ENCODE results near the gene MON2. TPM values are rescaled to one million over a fixed set of nuclear protein-coding genes. Genes with fewer than 3 reads are reported as not detected.

The MON2 gene
- total RNA-seq, 2 donors from 2014 or later, result 30.3 to 43.3 TPM

- H3K9me3 ChIP-seq (ENCODE audit: control insufficient read depth, low read length), result no peaks in the 10 kb centered on the region
- H3K4me1 ChIP-seq (ENCODE audit: control insufficient read depth, insufficient read depth, low read length), result no peaks in the 10 kb centered on the region
- no peaks in the 10 kb centered on the region for H3K27me3 ChIP-seq (ENCODE audit: control insufficient read depth, insufficient read depth, low read length, poor library complexity, severe bottlenecking)
- peak overlapping the region; percentile 22 for H3K27ac ChIP-seq (ENCODE audit: low read depth, low read length)
- DNase-seq, result no peak
- Mint-ChIP-seq H3K4me1 (peaks cover 3% of the 10 kb centered on the region), H3K27me3 (ENCODE audit: insufficient read depth) (no peaks in the 10 kb centered on the region), H3K4me3 (no peak overlapping the region), H3K27ac (no peak overlapping the region), H3K36me3 (ENCODE audit: low read depth) (peaks cover 36% of the 10 kb centered on the region), H3K9me3 (no peaks in the 10 kb centered on the region)
- H3K36me3 ChIP-seq (ENCODE audit: control insufficient read depth, insufficient read depth, low read length), result peaks cover 60% of the 10 kb centered on the region
- no peak for TF ChIP-seq CTCF (conservative IDR thresholded peaks at IDR 0.05)
- H3K4me3 ChIP-seq (ENCODE audit: low read length), result no peak overlapping the region
- WGBS, 2 experiments (ENCODE audit: insufficient coverage in 1 of 2, insufficient read length in 1 of 2), result 91 to 96% methylated on average over 2 of the region's 2 CpGs
- no peak overlapping the region for H3K9ac ChIP-seq (ENCODE audit: extremely low read depth, low read length, poor library complexity, severe bottlenecking)
These were observed 67.1 kb downstream of the MON2 start for GRCh38 chr12:62533755-62534107.

GRCh38 chr12:62536546-62536945, 69.9 kb downstream of the MON2 start:
- no peaks in the 10 kb centered on the region for H3K9me3 ChIP-seq (ENCODE audit: control insufficient read depth, low read length)
- no peaks in the 10 kb centered on the region for H3K27me3 Mint-ChIP-seq (ENCODE audit: insufficient read depth)

GRCh38 chr12:62537551-62537950, 70.9 kb downstream of the MON2 start:
- no peaks in the 10 kb centered on the region for H3K27me3 ChIP-seq (ENCODE audit: control insufficient read depth, insufficient read depth, low read length, poor library complexity, severe bottlenecking)
- WGBS, 2 experiments (ENCODE audit: insufficient coverage in 1 of 2, insufficient read length in 1 of 2), result 94 to 100% methylated on average over 1 to 2 of the region's 2 CpGs
- H3K4me3 Mint-ChIP-seq, result no peak overlapping the region
- H3K9me3 Mint-ChIP-seq, result no peaks in the 10 kb centered on the region
- H3K27ac ChIP-seq (ENCODE audit: low read depth, low read length), result no peak overlapping the region
- no peak overlapping the region for H3K27ac Mint-ChIP-seq
- no peaks in the 10 kb centered on the region for H3K27me3 Mint-ChIP-seq (ENCODE audit: insufficient read depth)
- no peaks in the 10 kb centered on the region for H3K4me1 Mint-ChIP-seq
- no peak for TF ChIP-seq CTCF (conservative IDR thresholded peaks at IDR 0.05)
- DNase-seq, result no peak
- peaks cover 71% of the 10 kb centered on the region for H3K36me3 ChIP-seq (ENCODE audit: control insufficient read depth, insufficient read depth, low read length)
- H3K4me3 ChIP-seq (ENCODE audit: low read length), result no peak overlapping the region
- no peaks in the 10 kb centered on the region for H3K4me1 ChIP-seq (ENCODE audit: control insufficient read depth, insufficient read depth, low read length)
- no peaks in the 10 kb centered on the region for H3K9me3 ChIP-seq (ENCODE audit: control insufficient read depth, low read length)
- H3K9ac ChIP-seq (ENCODE audit: extremely low read depth, low read length, poor library complexity, severe bottlenecking), result no peak overlapping the region
- H3K36me3 Mint-ChIP-seq (ENCODE audit: low read depth), result peaks cover 39% of the 10 kb centered on the region

More at GRCh38 chr12:62536546-62536945, 69.9 kb downstream of the MON2 start:
- H3K36me3 ChIP-seq (ENCODE audit: control insufficient read depth, insufficient read depth, low read length), result peaks cover 67% of the 10 kb centered on the region
- Mint-ChIP-seq H3K36me3 (ENCODE audit: low read depth) (peaks cover 39% of the 10 kb centered on the region), H3K27ac (no peak overlapping the region), H3K4me1 (no peaks in the 10 kb centered on the region), H3K9me3 (no peaks in the 10 kb centered on the region), H3K4me3 (no peak overlapping the region)
- 73 to 94% methylated on average over 3 to 4 of the region's 4 CpGs for WGBS, 2 experiments (ENCODE audit: insufficient coverage in 1 of 2, insufficient read length in 1 of 2)
- TF ChIP-seq CTCF (conservative IDR thresholded peaks at IDR 0.05), result no peak
- no peak for DNase-seq
- H3K4me1 ChIP-seq (ENCODE audit: control insufficient read depth, insufficient read depth, low read length), result no peaks in the 10 kb centered on the region
- no peak overlapping the region for H3K27ac ChIP-seq (ENCODE audit: low read depth, low read length)
- no peak overlapping the region for H3K9ac ChIP-seq (ENCODE audit: extremely low read depth, low read length, poor library complexity, severe bottlenecking)
- H3K27me3 ChIP-seq (ENCODE audit: control insufficient read depth, insufficient read depth, low read length, poor library complexity, severe bottlenecking), result no peaks in the 10 kb centered on the region
- no peak overlapping the region for H3K4me3 ChIP-seq (ENCODE audit: low read length)

Measured in endodermal cell (in vitro differentiated cells).